Fibroblast of lung (primary cell): ENCODE results near the gene TRIM24. TPM values are rescaled to one million over a fixed set of nuclear protein-coding genes. Genes with fewer than 3 reads are reported as not detected.
"Not testable (repeated sequence)": the region's sequence is repeated elsewhere in the genome, so short reads cannot be mapped to it uniquely, and the experiment has no call there.

Source experiments
- DNase-seq, 2 donors: peaks; one replicate each; pipeline versions ENCODE4 v3.0.0 to v3.0.0-alpha.2; 2010; ENCODE audit warnings: low read depth in 2 of 2
- H2AFZ ChIP-seq: 2 replicates; pipeline ENCODE4 v1.5.1; 2012; ENCODE audit warnings: low read length, control low read depth, inconsistent platforms
- H3K27ac ChIP-seq: 2 replicates; pipeline ENCODE4 v1.5.1; 2011; ENCODE audit warnings: low read length, control low read depth; ENCODE audit not compliant: insufficient read depth
- H3K27me3 ChIP-seq: 2 replicates; pipeline ENCODE4 v1.5.1; 2011; ENCODE audit warnings: mild to moderate bottlenecking, low read length; ENCODE audit not compliant: control insufficient read depth, insufficient read depth
- H3K36me3 ChIP-seq: 2 replicates; pipeline ENCODE4 v1.5.1; 2011; ENCODE audit warnings: low read length; ENCODE audit not compliant: control insufficient read depth, insufficient read depth
- H3K4me1 ChIP-seq: 2 replicates; pipeline ENCODE4 v1.5.1; 2011; ENCODE audit warnings: low read length; ENCODE audit not compliant: control insufficient read depth, insufficient read depth; ENCODE audit errors: extremely low read depth
- H3K4me2 ChIP-seq: 2 replicates; pipeline ENCODE4 v1.5.1; 2011; ENCODE audit warnings: low read length, control low read depth; ENCODE audit not compliant: insufficient read depth; ENCODE audit errors: extremely low read depth
- H3K4me3 ChIP-seq, 4 experiments: fragments of 200-600 bp in 1 of 4; sonication (generic) in 1 of 4; replicated peaks in 1 of 4; 2 replicates each; pipeline ENCODE4 v1.5.1; 2011 to 2016; ENCODE audit warnings: low read length in 4 of 4, low read depth in 3 of 4, mild to moderate bottlenecking in 3 of 4, control low read depth in 2 of 4, inconsistent platforms in 1 of 4, mixed read lengths in 1 of 4; ENCODE audit not compliant: insufficient read depth in 1 of 4; ENCODE audit errors: control extremely low read depth in 1 of 4
- H3K79me2 ChIP-seq: 2 replicates; pipeline ENCODE4 v1.5.1; 2012; ENCODE audit warnings: mild to moderate bottlenecking, low read length, inconsistent platforms; ENCODE audit not compliant: control insufficient read depth, insufficient read depth
- H3K9ac ChIP-seq: 2 replicates; pipeline ENCODE4 v1.5.1; 2011; ENCODE audit warnings: mild to moderate bottlenecking, low read length, control low read depth; ENCODE audit not compliant: insufficient read depth
- H3K9me3 ChIP-seq: 2 replicates; pipeline ENCODE4 v1.5.1; 2012; ENCODE audit warnings: low read depth, low read length; ENCODE audit not compliant: control insufficient read depth, insufficient read depth
- H4K20me1 ChIP-seq: 2 replicates; pipeline ENCODE4 v1.5.1; 2011; ENCODE audit warnings: low read length; ENCODE audit not compliant: control insufficient read depth, insufficient read depth; ENCODE audit errors: extremely low read depth
- CTCF ChIP-seq, 2 donors: IDR thresholded peaks in 1 of 2; conservative IDR thresholded peaks in 1 of 2; 1 replicate in 1 of 2; 2 replicates in 1 of 2; pipeline ENCODE4 v1.5.1; 2011 to 2012; ENCODE audit warnings: low read length in 2 of 2, control low read depth in 1 of 2, inconsistent platforms in 1 of 2, low read depth in 1 of 2, mild to moderate bottlenecking in 1 of 2
- EZH2 ChIP-seq: IDR thresholded peaks from 2 replicates; pipeline ENCODE4 v1.5.1; 2012; ENCODE audit warnings: low read length, control low read depth, mild to moderate bottlenecking; ENCODE audit errors: missing control alignments
- polyA plus RNA-seq, 2 donors: library from polyadenylated mRNA; depleted of rRNA in 1 of 2; stranded (reverse) in 1 of 2; unstranded in 1 of 2; fragments of >200 nt; gene quantifications; 2 replicates each; pipeline ENCODE4 v1.2.1, GENCODE V29; 2011 to 2012; ENCODE audit warnings: missing spikeins in 1 of 2
- total RNA-seq: library from RNA; depleted of rRNA; stranded (reverse); fragments of >200 nt; gene quantifications from 2 replicates; pipeline ENCODE4 v1.2.1, GENCODE V29; 2014

TRIM24 gene
- total and polyA plus RNA-seq, 2 donors (not counting 1 experiment from before 2014, with no cell fraction given): 5.9 to 7.9 TPM

GRCh38 chr7:138465046-138465445, 5.0 kb downstream of the TRIM24 start:
- no peak for TF ChIP-seq EZH2
- TF ChIP-seq CTCF (conservative IDR thresholded peaks at IDR 0.05 in 1 of 2, IDR thresholded peaks at IDR 0.05 in 1 of 2; ENCODE audit: low read depth in 1 of 2, low read length in 2 of 2): no peak
- Histone ChIP-seq H3K4me3 (no peak overlapping the region), H3K79me2 (peaks cover 52% of the 10 kb centered on the region), H3K4me1 (no peaks in the 10 kb centered on the region), H3K4me2 (no peak overlapping the region), H3K9me3 (no peaks in the 10 kb centered on the region), H2AFZ (no peak overlapping the region), H3K27me3 (no peaks in the 10 kb centered on the region), H3K36me3 (no peaks in the 10 kb centered on the region), H3K9ac (no peak overlapping the region), H4K20me1 (no peaks in the 10 kb centered on the region), H3K27ac (no peak overlapping the region)
- DNase-seq: peak in 1 of 2 donors; percentile 34

- not testable (repeated sequence) for H3K4me2 ChIP-seq, H3K4me1 ChIP-seq, H3K36me3 ChIP-seq, H4K20me1 ChIP-seq, H3K27me3 ChIP-seq, H3K27ac ChIP-seq, H2AFZ ChIP-seq, DNase-seq, H3K4me3 ChIP-seq, H3K9ac ChIP-seq, H3K9me3 ChIP-seq
- peaks cover 54% of the 10 kb centered on the region for H3K79me2 ChIP-seq
These were observed 6.2 kb downstream of the TRIM24 start for GRCh38 chr7:138466069-138466756.

DNA sequence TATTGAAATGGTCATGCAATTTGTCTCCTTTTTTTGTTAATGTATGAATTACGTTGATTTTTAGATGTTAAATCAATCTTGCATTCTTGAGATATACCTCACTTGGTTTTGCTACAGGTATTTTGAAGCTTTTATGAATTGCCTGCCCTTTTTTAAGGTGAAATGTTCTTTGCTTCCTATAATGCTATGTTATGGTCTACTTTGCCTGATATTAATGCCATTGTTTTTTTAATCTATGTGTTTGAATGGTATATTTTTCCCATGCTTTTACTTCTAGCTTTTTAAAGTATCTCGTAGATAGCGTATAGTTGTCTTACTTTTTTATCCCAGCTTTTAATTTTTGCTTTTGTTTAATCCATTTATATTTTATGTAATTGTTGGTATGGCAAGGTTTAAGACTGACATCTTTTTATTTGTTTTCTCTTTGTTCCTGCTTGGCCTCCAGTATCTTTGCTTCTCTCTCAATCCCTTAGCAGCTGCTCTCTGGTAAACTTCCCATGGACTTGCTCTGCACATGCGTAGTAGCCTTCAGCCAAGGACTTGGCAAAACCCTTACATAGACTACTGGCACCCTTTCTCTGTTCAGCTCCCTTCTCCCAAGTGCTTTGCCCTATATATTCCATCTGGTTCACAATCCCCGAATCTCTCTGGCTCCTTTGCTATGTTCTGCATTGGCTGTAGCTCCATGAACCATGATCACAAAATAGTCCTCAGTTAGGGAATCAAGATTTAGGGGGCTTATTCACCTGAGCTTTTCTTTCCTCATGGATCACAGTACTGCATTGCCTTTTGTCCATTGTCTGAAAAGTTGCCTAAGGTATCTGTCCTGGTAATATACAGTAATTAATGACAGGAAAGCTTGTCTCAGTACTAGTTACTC, 8.4 kb downstream of the TRIM24 start:
- Histone ChIP-seq H3K27me3 (no peaks in the 10 kb centered on the region), H2AFZ (no peak overlapping the region), H3K4me3 (no peak overlapping the region), H3K4me1 (no peaks in the 10 kb centered on the region), H3K27ac (no peak overlapping the region), H3K79me2 (peaks cover 39% of the 10 kb centered on the region), H4K20me1 (no peaks in the 10 kb centered on the region), H3K4me2 (no peak overlapping the region), H3K9ac (no peak overlapping the region), H3K36me3 (no peaks in the 10 kb centered on the region), H3K9me3 (no peaks in the 10 kb centered on the region)
- no peak for TF ChIP-seq CTCF (conservative IDR thresholded peaks at IDR 0.05 in 1 of 2, IDR thresholded peaks at IDR 0.05 in 1 of 2; ENCODE audit: low read depth in 1 of 2, low read length in 2 of 2)
- no peak for TF ChIP-seq EZH2
- DNase-seq: peak in 1 of 2 donors; percentile 49
